Ishikawa (cell line): ENCODE results near the gene SAMSN1.

ENCODE experiments used
- CEBPB ChIP-seq: IDR thresholded peaks from 2 replicates; pipeline ENCODE4 v1.6.1; 2012
- CREB1 ChIP-seq: IDR thresholded peaks from 2 replicates; pipeline ENCODE4 v1.6.1; 2012; ENCODE audit warnings: low read depth
- EGR1 ChIP-seq: IDR thresholded peaks from 2 replicates; pipeline ENCODE4 v1.6.1; 2012
- EP300 ChIP-seq: IDR thresholded peaks from 2 replicates; pipeline ENCODE4 v1.6.1; 2012; ENCODE audit warnings: borderline replicate concordance
- FOXM1 ChIP-seq: IDR thresholded peaks from 2 replicates; pipeline ENCODE4 v1.6.1; 2012; ENCODE audit warnings: low read depth, borderline replicate concordance
- NFIC ChIP-seq: IDR thresholded peaks from 2 replicates; pipeline ENCODE4 v1.6.1; 2012
- RAD21 ChIP-seq: IDR thresholded peaks from 2 replicates; pipeline ENCODE4 v1.6.1; 2012; ENCODE audit warnings: low read depth
- TAF1 ChIP-seq: IDR thresholded peaks from 2 replicates; pipeline ENCODE4 v1.6.1; 2012; ENCODE audit warnings: low read depth, mild to moderate bottlenecking
- TCF12 ChIP-seq: IDR thresholded peaks from 2 replicates; pipeline ENCODE4 v1.6.1; 2012; ENCODE audit warnings: low read depth
- TEAD4 ChIP-seq: IDR thresholded peaks from 2 replicates; pipeline ENCODE4 v1.6.1; 2012
- YY1 ChIP-seq: IDR thresholded peaks from 2 replicates; pipeline ENCODE4 v1.6.1; 2012; ENCODE audit warnings: low read depth
- ZBTB7A ChIP-seq: IDR thresholded peaks from 2 replicates; pipeline ENCODE4 v1.6.1; 2012; ENCODE audit warnings: low read depth
- TF ChIP-seq, protein P1 (sequence below): IDR thresholded peaks from 2 replicates; pipeline ENCODE4 v1.6.1; 2012; ENCODE audit warnings: low read depth, mild to moderate bottlenecking
- TF ChIP-seq, protein P2 (sequence below): IDR thresholded peaks from 2 replicates; pipeline ENCODE4 v1.6.1; 2012
- TF ChIP-seq, protein P3 (sequence below): IDR thresholded peaks from 2 replicates; pipeline ENCODE4 v1.6.1; 2012

SAMSN1 gene

DNA sequence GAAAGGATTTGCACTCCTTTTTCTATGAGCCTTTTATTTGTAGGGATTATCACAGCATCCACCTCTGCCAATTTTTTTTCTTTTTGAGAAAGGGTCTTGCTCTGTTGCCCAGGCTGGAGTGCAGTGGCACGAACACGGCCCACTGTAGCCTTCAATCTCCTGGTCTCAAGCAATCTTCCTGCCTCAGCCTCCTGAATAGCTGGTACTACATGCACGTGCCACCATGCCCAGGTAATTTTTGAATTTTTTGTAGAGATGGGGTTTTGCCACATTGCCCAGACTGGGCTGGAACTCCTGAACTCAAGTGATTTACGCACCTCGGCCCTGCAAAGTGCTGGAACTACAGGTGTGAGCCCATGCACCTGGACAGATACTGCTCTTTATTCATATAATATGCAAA lies 2.1 kb downstream of the SAMSN1 start:
- TF ChIP-seq, protein P1, sequence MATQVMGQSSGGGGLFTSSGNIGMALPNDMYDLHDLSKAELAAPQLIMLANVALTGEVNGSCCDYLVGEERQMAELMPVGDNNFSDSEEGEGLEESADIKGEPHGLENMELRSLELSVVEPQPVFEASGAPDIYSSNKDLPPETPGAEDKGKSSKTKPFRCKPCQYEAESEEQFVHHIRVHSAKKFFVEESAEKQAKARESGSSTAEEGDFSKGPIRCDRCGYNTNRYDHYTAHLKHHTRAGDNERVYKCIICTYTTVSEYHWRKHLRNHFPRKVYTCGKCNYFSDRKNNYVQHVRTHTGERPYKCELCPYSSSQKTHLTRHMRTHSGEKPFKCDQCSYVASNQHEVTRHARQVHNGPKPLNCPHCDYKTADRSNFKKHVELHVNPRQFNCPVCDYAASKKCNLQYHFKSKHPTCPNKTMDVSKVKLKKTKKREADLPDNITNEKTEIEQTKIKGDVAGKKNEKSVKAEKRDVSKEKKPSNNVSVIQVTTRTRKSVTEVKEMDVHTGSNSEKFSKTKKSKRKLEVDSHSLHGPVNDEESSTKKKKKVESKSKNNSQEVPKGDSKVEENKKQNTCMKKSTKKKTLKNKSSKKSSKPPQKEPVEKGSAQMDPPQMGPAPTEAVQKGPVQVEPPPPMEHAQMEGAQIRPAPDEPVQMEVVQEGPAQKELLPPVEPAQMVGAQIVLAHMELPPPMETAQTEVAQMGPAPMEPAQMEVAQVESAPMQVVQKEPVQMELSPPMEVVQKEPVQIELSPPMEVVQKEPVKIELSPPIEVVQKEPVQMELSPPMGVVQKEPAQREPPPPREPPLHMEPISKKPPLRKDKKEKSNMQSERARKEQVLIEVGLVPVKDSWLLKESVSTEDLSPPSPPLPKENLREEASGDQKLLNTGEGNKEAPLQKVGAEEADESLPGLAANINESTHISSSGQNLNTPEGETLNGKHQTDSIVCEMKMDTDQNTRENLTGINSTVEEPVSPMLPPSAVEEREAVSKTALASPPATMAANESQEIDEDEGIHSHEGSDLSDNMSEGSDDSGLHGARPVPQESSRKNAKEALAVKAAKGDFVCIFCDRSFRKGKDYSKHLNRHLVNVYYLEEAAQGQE: no peak
- no peak for TF ChIP-seq YY1
- no peak for TF ChIP-seq TEAD4
- no peak for TF ChIP-seq EP300
- TF ChIP-seq, protein P2, sequence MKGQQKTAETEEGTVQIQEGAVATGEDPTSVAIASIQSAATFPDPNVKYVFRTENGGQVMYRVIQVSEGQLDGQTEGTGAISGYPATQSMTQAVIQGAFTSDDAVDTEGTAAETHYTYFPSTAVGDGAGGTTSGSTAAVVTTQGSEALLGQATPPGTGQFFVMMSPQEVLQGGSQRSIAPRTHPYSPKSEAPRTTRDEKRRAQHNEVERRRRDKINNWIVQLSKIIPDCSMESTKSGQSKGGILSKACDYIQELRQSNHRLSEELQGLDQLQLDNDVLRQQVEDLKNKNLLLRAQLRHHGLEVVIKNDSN: no peak
- no peak for TF ChIP-seq NFIC
- TF ChIP-seq CREB1: no peak
- TF ChIP-seq EGR1: no peak
- TF ChIP-seq ZBTB7A: no peak
- TF ChIP-seq FOXM1: no peak
- TF ChIP-seq, protein P3, sequence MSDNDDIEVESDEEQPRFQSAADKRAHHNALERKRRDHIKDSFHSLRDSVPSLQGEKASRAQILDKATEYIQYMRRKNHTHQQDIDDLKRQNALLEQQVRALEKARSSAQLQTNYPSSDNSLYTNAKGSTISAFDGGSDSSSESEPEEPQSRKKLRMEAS: no peak
- TF ChIP-seq RAD21: no peak
- no peak for TF ChIP-seq CEBPB

DNA sequence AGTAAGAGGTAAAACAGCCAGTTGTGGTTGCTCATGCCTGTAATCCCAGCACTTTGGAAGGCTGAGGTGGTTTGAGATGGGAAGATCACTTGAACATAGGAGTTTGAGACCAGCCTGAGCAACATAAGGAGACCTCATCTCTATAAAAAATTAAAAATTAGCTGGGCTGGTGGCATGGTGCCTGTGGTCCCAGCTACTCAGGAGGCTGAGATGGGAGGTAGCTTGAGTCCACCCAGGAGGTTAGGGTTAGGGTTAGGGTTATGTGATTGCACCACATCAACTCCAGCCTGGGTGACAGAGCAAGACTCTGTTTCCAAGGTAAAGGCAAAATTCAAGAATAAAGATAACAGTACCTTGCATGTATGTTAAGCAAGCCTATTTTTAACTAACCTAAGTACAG lies 3.5 kb downstream of the SAMSN1 start:
- TF ChIP-seq, protein P2: no peak
- no peak for TF ChIP-seq NFIC
- no peak for TF ChIP-seq CEBPB
- no peak for TF ChIP-seq TEAD4
- no peak for TF ChIP-seq FOXM1
- no peak for TF ChIP-seq TCF12
- TF ChIP-seq EP300: no peak
- no peak for TF ChIP-seq YY1
- TF ChIP-seq TAF1: no peak
- TF ChIP-seq RAD21: no peak
- TF ChIP-seq, protein P1: no peak
- TF ChIP-seq, protein P3: no peak
- TF ChIP-seq EGR1: no peak
- TF ChIP-seq CREB1: no peak
- no peak for TF ChIP-seq ZBTB7A

DNA sequence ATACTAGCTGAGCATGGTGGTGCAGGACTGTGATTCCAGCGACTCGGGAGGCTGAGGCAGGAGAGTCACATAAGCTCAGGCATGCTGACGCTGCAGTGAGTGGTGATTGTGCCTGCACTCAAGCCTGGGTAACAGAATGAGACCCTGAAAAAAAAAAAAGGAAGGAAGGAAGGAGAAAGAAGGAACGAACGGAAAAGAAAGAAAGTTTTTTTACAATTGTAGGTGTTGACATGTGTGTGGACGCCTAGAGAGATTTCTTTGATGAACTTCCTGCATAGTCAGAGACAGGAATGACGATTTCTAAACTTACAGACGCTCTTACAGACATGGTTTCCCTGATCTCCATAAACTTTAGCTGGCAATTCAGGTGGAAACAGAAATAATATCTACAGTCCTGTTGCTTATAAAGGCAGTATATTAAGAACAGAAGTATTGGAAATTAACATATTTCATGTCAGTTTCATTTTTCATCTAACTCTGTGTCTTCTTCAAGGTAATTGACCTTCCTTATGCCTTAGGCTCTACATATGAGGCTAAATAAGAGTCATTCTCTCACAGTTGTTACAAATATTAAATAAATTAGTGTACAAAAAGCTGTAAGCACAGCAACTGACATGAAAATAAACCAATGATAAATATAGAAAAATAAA lies 4.1 kb downstream of the SAMSN1 start:
- TF ChIP-seq CEBPB (no peak), YY1 (no peak), TCF12 (no peak), TAF1 (no peak), NFIC (no peak)
- TF ChIP-seq, protein P2: no peak

DNA sequence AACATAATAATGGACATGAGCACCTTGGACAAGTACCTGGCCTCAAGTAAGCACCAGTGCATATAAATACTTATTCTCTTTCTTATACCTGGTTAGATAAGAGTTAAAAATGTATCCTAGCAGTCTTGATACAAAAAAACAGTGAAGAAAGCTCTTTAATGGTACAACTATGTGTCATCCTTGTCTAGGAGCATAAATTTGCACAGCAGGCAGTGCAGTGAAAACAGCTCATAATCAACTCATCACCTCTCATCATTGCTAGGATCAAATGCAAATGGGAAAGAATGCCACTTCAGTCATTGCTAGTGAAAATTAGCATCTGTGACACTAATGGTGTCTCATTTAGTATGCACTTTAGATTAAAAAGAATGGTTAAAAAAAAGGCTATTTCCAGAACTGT lies 7.6 kb downstream of the SAMSN1 start:
- no peak for TF ChIP-seq ZBTB7A
- no peak for TF ChIP-seq YY1
- TF ChIP-seq CEBPB: no peak
- TF ChIP-seq FOXM1: no peak
- TF ChIP-seq, protein P3: no peak

DNA sequence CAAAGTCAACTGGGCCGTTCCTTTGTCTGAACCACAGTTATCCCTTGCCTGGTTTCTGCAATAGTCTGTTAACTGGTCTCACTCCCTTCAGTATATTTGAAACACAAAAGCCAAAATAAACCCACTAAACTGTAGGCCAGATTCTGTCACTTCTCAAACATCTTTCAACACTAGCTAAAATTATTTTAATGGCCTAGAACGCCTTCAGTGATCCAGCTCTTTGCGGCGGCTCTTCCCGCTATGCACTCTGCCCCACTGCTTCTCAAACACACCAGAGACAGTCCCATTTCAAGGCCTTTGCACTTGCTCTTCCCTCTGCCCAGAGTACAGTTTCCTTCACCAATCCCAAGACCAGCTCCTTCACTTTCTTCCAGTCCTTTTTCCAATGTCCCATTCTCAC lies 9.2 kb downstream of the SAMSN1 start:
- TF ChIP-seq FOXM1: no peak
- no peak for TF ChIP-seq EGR1
- TF ChIP-seq, protein P3: no peak
- TF ChIP-seq RAD21: no peak
- no peak for TF ChIP-seq ZBTB7A
- TF ChIP-seq, protein P2: no peak
- no peak for TF ChIP-seq TAF1
- no peak for TF ChIP-seq NFIC
- TF ChIP-seq EP300: no peak
- TF ChIP-seq TCF12: no peak
- no peak for TF ChIP-seq TEAD4
- no peak for TF ChIP-seq YY1
